GM18517 (cell line): ENCODE results near the gene NPHP4.

Experiments used
- ATAC-seq: cut with Tn5 transposase; IDR thresholded peaks from one replicate; pipeline ENCODE4 v1.9.1; 2021; ENCODE audit warnings: mild to moderate bottlenecking, moderate library complexity; ENCODE audit not compliant: unreplicated experiment

Gene NPHP4

DNA sequence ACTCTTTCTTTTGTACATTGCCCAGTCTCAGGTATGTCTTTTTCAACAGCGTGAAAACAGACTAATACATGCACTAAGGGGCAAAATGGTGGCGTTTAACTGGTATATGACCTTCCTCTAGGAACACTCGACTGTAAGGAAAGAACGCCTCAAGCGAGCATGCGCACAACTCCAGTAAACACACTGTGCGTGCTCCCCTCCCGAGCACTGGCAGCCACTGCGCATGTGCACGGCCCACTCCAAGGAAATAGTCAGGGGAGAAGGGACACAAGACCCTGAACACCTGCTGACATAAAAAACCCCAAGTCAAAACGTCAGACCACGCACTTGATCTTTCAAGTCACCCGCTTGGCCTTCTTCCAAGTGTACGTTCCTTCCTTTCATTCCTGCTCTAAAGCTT is 173.5 kb downstream of the NPHP4 start:
- no peak for ATAC-seq

DNA sequence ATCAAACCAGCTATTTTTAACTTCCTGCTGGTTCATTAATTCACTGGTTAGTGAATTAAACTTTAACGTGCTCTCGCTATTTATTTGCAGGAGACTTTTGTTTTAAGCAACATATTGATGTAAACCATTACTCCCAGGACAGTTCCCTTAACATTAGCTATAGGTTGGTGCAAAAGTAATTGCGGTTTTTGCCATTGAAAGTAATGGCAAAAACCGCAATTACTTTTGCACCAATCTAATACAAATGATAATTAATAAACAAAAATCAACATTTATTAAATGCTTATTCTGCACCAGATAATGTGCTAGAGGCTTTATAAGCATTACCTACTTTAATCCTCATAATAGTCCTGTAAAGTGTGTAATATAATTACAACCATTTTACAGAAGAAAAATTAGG is 176.5 kb downstream of the NPHP4 start:
- no peak for ATAC-seq

DNA sequence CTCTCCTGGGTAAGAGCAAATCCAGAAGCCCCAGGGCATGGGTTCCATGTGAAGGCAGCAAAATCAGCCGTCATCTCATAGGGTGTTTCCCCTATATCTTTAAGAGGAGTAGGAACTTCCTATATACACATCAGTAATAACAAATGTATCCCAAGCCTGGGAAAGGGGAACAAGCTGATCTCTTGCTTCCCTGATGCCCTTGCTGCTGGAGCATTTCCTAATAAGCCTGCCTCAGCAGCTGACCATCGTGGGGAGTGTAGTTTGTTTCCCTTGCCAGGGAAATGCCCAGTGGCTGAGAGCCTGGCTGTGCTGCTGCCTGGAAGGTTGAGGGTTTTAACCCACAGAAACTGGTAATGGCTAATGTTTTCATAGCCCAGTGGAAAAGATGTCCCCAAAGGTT is 177.0 kb downstream of the NPHP4 start:
- no peak for ATAC-seq

DNA sequence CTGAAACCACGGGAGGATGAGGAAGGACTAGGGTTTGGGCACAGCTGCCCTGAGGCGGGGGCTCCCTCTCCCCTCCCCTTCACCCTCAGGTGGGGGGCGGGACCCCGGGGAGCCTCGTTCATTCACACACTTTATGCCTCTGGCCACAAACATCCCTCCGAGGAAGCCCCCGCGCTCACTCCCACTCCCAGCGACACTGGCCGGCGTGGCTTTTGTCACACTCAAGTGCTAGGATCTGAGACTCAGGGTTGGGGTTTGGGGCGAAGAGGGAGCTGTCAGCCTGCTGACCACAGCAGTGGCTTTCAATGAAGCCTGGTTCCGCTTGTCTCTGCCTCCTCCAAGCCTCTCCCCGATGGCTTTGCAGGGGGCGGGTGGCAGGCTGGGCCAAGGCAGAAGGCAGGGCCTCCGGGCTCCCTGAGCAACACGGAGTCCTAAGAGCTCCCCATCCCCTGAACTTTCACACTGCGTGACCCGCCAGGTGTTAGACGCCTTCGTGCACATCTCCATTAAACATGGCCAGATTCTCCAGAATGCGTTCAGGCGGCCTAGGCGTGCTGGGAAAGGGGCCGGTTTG is 178.1 kb downstream of the NPHP4 start:
- no peak for ATAC-seq

DNA sequence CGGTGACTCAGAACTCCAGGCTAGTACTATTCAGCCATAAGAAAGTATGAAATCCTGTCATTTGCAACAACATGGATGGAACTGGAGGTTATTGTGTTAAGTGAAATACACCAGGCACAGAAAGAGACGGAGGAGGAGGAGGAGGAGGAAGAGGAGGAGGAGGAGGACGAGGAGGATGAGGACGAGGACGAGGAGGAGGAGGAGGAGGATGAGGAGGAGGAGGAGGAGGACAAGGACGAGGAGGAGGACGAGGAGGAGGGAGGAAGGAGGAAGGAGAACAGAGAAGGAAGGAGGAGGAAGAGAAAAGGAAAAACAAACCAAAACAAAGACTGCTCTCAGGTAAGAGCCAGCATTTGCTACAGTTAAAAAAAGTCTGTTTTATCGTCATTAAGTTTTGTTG is 178.7 kb downstream of the NPHP4 start:
- ATAC-seq, result no peak
